ENCODE data around the gene BRIP1. TPM values are rescaled to one million over a fixed set of nuclear protein-coding genes. Genes with fewer than 3 reads are reported as not detected.

Gene BRIP1
- total RNA-seq, 1 experiment from 2014 or later = 13.8 TPM

- Mint-ChIP-seq H3K36me3 (peaks cover 53% of the 10 kb centered on the region), H3K27ac (no peak overlapping the region), H3K4me3 (no peak overlapping the region), H3K9me3 (peaks cover 35% of the 10 kb centered on the region), H3K4me1 (no peaks in the 10 kb centered on the region), H3K27me3 (ENCODE audit: low read depth) (no peaks in the 10 kb centered on the region)
- ATAC-seq (no peak), DNase-seq (ENCODE audit: low spot score) (no peak)
- TF ChIP-seq ELF4 (CRISPR knock-in tag; IDR thresholded peaks at IDR 0.05; ENCODE audit: low read depth) = no peak
- ChIA-PET CTCF (no interaction called here), POLR2A (no interaction called here)
Observed at GRCh38 chr17:61737820-61738219, 125.5 kb downstream of the BRIP1 start.

DNA sequence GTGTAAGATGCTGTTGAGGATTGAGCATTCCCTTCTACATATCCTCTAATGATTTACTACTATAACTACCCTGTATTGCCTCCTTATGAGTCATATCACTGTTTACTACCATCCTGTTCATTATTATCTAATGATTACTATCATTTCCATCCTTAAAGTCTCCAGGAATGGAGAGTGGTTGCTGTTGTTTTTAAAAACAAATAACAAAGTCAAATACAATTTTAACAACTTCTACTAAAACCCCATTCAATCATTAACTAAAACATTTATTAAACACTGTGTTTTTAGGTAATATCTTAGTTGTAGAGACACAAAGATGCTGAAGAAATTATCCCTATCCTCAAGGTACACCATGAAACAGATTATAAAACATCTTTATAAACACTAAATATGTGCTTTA lies 126.9 kb downstream of the BRIP1 start:
- Mint-ChIP-seq H3K36me3 (peaks cover 39% of the 10 kb centered on the region), H3K9me3 (peaks cover 25% of the 10 kb centered on the region), H3K27ac (no peak overlapping the region), H3K27me3 (ENCODE audit: low read depth) (no peaks in the 10 kb centered on the region), H3K4me1 (no peaks in the 10 kb centered on the region), H3K4me3 (no peak overlapping the region)
- ChIA-PET CTCF (no interaction called here), POLR2A (no interaction called here)
- TF ChIP-seq FOXJ3 (CRISPR knock-in tag; IDR thresholded peaks at IDR 0.05; ENCODE audit: borderline replicate concordance) (no peak), SOX15 (CRISPR knock-in tag; IDR thresholded peaks at IDR 0.05) (no peak)
- ATAC-seq (no peak), DNase-seq (ENCODE audit: low spot score) (no peak)

DNA sequence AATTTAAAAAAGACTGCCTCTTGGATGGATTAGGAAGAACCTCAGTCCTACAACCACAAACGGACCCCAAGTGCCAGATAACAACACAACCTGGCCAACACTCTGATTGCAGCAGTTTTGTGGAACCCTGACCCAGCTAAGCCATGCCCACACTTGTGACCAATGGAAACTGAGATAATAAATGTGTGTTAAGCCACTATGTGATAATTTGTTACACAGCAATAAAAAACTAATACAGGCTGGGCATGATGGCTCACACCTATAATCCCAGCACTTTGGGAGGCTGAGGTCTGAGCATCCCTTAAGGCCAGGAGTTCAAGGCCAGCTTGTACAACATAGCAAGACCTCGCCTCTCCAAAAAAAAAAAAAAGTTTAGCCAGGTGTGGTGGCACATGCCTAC lies 127.5 kb downstream of the BRIP1 start:
- Mint-ChIP-seq H3K9me3 (peaks cover 21% of the 10 kb centered on the region), H3K36me3 (peaks cover 33% of the 10 kb centered on the region), H3K27ac (no peak overlapping the region), H3K4me1 (no peaks in the 10 kb centered on the region), H3K27me3 (ENCODE audit: low read depth) (no peaks in the 10 kb centered on the region), H3K4me3 (no peak overlapping the region)
- ATAC-seq = no peak
- POLR2A ChIA-PET = no interaction called here
- TF ChIP-seq TEAD1 (CRISPR knock-in tag; IDR thresholded peaks at IDR 0.05) (no peak), E2F5 (CRISPR knock-in tag; IDR thresholded peaks at IDR 0.05) (no peak), KAT7 (CRISPR knock-in tag; IDR thresholded peaks at IDR 0.05; ENCODE audit: borderline replicate concordance) (no peak), ZNF396 (CRISPR knock-in tag; IDR thresholded peaks at IDR 0.05; ENCODE audit: borderline replicate concordance) (no peak)
- TF ChIP-seq, protein P1, sequence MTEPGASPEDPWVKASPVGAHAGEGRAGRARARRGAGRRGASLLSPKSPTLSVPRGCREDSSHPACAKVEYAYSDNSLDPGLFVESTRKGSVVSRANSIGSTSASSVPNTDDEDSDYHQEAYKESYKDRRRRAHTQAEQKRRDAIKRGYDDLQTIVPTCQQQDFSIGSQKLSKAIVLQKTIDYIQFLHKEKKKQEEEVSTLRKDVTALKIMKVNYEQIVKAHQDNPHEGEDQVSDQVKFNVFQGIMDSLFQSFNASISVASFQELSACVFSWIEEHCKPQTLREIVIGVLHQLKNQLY (CRISPR knock-in tag; IDR thresholded peaks at IDR 0.05) = no peak
- TF ChIP-seq, protein P2, sequence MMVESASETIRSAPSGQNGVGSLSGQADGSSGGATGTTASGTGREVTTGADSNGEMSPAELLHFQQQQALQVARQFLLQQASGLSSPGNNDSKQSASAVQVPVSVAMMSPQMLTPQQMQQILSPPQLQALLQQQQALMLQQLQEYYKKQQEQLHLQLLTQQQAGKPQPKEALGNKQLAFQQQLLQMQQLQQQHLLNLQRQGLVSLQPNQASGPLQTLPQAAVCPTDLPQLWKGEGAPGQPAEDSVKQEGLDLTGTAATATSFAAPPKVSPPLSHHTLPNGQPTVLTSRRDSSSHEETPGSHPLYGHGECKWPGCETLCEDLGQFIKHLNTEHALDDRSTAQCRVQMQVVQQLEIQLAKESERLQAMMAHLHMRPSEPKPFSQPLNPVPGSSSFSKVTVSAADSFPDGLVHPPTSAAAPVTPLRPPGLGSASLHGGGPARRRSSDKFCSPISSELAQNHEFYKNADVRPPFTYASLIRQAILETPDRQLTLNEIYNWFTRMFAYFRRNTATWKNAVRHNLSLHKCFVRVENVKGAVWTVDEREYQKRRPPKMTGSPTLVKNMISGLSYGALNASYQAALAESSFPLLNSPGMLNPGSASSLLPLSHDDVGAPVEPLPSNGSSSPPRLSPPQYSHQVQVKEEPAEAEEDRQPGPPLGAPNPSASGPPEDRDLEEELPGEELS (CRISPR knock-in tag; IDR thresholded peaks at IDR 0.05) = no peak
- TF ChIP-seq, protein P3, sequence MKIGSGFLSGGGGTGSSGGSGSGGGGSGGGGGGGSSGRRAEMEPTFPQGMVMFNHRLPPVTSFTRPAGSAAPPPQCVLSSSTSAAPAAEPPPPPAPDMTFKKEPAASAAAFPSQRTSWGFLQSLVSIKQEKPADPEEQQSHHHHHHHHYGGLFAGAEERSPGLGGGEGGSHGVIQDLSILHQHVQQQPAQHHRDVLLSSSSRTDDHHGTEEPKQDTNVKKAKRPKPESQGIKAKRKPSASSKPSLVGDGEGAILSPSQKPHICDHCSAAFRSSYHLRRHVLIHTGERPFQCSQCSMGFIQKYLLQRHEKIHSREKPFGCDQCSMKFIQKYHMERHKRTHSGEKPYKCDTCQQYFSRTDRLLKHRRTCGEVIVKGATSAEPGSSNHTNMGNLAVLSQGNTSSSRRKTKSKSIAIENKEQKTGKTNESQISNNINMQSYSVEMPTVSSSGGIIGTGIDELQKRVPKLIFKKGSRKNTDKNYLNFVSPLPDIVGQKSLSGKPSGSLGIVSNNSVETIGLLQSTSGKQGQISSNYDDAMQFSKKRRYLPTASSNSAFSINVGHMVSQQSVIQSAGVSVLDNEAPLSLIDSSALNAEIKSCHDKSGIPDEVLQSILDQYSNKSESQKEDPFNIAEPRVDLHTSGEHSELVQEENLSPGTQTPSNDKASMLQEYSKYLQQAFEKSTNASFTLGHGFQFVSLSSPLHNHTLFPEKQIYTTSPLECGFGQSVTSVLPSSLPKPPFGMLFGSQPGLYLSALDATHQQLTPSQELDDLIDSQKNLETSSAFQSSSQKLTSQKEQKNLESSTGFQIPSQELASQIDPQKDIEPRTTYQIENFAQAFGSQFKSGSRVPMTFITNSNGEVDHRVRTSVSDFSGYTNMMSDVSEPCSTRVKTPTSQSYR (CRISPR knock-in tag; IDR thresholded peaks at IDR 0.05) = no peak
- CTCF ChIA-PET = no interaction called here
- DNase-seq (ENCODE audit: low spot score) = no peak

DNA sequence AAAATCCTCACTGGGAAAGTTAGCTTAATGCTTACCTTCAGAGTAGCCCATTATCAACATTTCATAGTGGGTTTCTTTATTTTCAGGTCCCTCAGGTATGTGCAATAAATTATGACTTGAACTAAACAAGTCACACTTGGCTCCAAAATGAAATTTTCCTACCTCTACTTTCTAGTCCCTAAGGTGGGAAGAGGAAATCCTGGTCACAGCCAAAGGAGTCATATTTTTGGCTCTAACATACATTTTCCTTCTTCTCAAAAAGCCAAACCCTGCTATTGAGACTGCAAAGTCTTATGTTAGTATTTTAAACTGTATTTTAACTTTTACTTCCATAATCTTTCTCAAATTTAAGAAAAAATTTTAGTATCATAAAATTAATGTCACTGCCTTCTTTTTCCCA lies 128.9 kb downstream of the BRIP1 start:
- no peak overlapping the region for H3K4me3 Mint-ChIP-seq
- TF ChIP-seq ESRRA (CRISPR knock-in tag; IDR thresholded peaks at IDR 0.05; ENCODE audit: borderline replicate concordance) (no peak), ZNF396 (CRISPR knock-in tag; IDR thresholded peaks at IDR 0.05; ENCODE audit: borderline replicate concordance) (no peak), NR3C1 (CRISPR knock-in tag; conservative IDR thresholded peaks at IDR 0.05; ENCODE audit: low read depth) (no peak), EMX1 (CRISPR knock-in tag; IDR thresholded peaks at IDR 0.05) (no peak), PRRX2 (CRISPR knock-in tag; IDR thresholded peaks at IDR 0.05) (no peak), NR2C2 (CRISPR knock-in tag; IDR thresholded peaks at IDR 0.05) (no peak)
- TF ChIP-seq, protein P4, sequence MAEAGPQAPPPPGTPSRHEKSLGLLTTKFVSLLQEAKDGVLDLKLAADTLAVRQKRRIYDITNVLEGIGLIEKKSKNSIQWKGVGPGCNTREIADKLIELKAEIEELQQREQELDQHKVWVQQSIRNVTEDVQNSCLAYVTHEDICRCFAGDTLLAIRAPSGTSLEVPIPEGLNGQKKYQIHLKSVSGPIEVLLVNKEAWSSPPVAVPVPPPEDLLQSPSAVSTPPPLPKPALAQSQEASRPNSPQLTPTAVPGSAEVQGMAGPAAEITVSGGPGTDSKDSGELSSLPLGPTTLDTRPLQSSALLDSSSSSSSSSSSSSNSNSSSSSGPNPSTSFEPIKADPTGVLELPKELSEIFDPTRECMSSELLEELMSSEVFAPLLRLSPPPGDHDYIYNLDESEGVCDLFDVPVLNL (CRISPR knock-in tag; IDR thresholded peaks at IDR 0.05; ENCODE audit: borderline replicate concordance, low read depth) = no peak
- CTCF ChIA-PET = no interaction called here

More for the DNA sequence above, 128.9 kb downstream of the BRIP1 start:
- Mint-ChIP-seq H3K9me3 (peaks cover 21% of the 10 kb centered on the region), H3K4me1 (no peaks in the 10 kb centered on the region), H3K36me3 (peaks cover 28% of the 10 kb centered on the region), H3K27me3 (ENCODE audit: low read depth) (no peaks in the 10 kb centered on the region), H3K27ac (no peak overlapping the region)
- POLR2A ChIA-PET = no interaction called here
- DNase-seq (ENCODE audit: low spot score) (no peak), ATAC-seq (no peak)
